ENCODE data around the gene GARIN5A.

- TF ChIP-seq, protein P1, sequence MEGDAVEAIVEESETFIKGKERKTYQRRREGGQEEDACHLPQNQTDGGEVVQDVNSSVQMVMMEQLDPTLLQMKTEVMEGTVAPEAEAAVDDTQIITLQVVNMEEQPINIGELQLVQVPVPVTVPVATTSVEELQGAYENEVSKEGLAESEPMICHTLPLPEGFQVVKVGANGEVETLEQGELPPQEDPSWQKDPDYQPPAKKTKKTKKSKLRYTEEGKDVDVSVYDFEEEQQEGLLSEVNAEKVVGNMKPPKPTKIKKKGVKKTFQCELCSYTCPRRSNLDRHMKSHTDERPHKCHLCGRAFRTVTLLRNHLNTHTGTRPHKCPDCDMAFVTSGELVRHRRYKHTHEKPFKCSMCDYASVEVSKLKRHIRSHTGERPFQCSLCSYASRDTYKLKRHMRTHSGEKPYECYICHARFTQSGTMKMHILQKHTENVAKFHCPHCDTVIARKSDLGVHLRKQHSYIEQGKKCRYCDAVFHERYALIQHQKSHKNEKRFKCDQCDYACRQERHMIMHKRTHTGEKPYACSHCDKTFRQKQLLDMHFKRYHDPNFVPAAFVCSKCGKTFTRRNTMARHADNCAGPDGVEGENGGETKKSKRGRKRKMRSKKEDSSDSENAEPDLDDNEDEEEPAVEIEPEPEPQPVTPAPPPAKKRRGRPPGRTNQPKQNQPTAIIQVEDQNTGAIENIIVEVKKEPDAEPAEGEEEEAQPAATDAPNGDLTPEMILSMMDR (IDR thresholded peaks at IDR 0.05) = no peak
- no peak for TF ChIP-seq POLR2A (IDR thresholded peaks at IDR 0.05)
Observed at GRCh38 chr19:50459638-50460037, 17.0 kb downstream of the GARIN5A start.

All from testis (tissue), 2 donors.